Measurements from ENCODE around the gene HOOK1.

The HOOK1 gene

DNA sequence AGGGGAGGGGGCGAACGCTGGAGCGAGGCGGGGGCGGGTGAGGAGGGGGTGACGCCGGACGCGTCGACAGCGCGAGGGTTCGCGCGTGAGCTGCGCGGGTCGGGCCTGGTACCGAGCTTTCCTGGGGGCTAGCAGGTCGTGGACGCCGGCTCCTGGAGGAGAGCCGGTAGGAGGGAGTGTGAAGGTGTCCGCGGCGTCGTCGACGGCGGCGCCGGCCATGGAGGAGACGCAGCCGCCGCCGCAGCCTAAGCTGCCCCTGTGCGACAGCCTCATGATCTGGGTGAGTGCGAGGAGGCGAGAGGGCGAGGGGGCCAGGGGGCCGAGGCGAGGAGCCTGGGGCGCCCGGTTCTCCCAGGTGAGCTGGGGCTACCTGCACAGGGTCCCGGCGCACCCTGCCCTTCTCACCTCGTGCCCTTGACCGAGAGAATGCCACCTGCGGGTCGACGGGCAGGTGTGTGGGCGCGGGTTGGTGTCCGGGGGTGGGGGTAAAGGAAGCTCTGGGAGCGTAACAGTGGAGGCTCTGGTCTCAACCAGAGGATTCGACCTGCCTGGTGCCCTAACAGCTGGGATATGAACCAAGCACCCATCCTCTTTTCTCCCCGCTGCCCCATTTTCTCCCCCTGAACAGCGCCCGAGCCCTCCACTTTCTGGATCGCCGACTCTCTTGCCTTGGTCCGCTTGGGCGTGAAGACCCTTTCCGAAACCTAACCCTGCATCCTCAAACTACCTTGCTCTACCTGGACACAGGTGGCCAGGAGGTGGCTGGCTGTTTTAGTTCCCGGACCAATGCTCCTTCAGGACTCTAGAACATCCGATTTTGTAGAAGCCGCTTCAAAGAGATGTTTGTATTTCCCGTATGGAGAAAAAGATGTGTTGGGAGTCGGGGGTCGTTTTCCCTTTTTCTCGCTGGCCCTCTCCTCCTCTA is at the start of gene HOOK1:
HOOK1 (plus strand) TSS at position 49 of the 925 bp plus-strand sequence; CDS start at position 218, 169 bp downstream.
- no peak for FAIRE-seq

DNA sequence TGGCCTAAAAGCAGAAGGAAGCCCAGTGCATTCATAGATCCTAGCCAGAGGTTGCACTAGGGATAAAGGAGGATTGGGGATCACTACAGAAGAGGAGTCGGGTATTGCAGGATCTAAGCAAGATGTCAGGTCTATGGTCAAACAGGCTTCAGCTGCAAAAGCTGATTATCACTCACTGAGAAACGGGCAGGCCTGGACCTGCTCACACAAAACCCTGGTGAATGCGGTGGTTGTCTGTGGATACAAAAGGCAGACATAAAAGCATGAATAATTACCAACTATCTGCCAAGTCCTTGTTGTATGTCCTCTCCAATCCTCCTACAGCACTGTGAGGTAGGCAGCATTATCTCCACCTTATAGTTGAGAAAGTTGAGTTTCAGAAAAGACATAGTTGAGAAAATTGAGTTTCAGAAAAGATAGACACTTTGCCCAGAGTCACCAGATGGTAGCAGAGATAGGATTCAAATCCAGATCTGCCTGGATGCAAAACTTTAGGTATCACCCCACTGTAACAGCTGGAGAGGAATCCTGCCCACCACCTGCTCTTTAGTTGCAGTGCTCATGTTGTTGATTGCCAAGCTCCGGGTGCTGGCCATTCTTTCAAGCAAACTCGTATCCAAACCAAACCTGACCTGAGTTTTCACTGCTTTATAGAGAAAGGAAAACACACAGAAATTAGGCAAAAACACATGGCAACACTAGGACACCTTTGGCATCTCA is 49.6 kb upstream of the HOOK1 start:
- no peak for FAIRE-seq

DNA sequence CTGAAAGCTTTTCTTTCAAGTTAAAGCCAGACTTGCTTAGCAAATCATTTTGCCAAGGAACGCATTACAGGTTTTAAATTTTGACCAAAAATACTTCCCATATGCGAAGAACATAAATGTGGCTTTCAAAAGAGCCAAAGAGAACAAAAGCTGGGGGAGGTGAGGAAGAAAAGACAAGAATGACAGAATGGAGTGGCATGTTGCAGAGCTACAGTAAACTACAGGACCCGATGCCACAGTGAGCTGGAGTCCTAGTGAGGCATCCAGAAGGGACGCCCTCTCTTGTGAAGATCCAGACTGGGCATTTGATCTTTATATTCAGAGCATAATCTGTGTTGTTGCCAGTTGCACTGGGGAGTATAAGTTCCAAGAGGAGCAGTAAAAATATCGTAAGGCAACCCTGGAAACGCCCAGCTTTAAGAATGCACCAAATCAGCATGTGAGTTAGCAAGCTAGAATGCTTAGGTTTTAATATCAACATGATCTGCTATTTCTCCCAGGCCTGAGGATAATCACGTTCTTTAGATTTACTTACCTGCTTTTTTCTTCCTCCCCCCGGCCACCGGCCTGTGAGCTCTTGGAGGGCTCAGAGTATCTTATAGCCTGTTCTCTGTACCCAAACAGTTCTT is 48.4 kb upstream of the HOOK1 start:
- no peak for FAIRE-seq

DNA sequence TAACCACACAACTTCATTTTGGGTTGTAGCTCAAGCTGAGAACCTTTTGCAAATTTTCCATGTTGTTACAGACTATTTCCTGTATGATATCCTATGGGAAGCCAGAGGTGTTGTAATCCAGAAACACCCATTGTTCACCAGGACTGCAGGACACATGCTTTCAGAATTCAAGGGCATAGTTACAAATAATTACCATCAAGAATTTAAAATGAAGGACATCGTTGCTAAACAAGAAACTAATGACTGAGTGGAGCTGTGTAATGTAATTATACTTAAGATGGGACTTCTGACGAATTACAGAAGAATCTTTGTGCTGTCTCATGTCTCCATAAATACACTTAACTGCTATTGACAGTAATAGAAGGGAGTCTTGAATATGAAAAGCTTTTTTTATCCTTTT is 47.6 kb upstream of the HOOK1 start:
- FAIRE-seq, result no peak

DNA sequence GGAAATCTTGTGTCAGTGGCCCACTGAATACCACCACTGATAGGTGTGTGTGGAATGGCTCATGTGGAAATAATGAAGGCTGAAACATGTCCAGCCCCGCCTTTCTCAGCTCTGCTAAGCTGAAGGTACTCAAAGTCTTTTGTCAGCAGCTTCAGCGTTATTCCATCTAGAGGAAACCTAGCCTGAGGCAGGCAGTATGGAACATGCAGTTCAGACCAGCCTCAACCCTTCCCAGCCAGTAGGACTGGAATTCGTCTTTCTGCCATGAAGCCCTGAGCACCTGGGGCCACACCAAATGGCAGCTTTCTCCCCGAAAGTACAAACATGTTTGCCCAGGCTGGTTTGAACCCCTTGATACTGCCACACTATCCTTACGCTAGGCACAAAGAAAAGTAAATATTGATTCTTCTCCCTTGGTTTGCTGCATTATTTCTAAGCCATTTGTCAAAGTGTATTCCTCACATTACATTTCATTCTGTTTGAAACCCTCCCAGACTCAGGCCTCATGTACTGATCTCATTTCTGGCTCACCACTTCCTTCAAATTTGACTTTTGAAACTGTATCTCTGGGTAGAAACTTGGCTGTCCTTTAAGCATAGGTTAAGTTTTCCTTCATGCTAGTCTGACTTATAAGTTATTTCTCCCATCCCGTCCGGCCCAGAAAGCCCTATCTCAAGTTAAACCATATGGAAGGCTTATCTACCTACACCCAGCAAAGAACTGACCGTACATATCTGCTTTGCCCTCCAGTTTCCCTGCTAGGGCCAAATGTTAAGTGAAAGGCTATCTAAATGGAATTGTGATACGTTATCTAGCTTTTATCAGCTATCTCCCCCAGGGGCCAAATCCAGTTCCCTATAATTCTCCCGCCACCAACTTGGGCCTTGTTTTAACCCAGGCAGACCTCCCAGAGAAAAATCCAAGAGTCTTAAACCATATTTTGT is 45.7 kb upstream of the HOOK1 start:
- FAIRE-seq, result no peak

DNA sequence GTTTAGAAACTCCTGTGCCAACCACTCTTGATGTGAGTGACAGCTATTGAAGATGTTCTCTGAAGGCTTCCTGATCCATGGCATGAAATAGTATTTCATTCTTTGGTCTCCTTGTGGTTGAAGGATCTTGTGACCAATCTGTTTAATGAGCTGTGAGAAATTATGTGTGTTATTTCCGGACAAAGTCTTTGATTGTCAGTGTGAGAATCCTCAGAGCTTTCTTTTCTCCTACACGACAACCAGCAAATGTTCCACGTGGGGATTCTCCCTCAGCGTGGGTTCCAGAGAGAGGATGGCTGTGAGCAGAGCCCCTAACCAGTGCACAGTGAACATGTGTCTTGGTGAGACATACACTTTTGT is 45.0 kb upstream of the HOOK1 start:
- no peak for FAIRE-seq

DNA sequence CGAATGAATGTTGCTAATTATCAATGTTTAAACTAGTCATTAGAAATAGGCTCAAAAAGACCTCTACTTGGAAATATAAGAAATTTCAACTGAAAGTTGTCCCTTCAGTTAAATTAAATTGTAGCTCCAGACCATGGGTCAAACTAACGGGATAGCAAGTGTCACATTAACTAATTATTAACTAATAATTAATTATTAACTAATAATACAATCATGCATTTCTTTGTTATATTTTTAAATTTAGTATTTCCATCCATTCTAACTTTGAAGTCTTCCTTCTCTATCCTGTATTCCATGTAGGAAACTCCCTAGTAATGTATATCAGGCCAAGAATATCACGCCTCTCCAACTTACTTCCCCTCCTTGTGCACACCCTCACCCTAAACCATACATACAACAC is 43.4 kb upstream of the HOOK1 start:
- no peak for FAIRE-seq

DNA sequence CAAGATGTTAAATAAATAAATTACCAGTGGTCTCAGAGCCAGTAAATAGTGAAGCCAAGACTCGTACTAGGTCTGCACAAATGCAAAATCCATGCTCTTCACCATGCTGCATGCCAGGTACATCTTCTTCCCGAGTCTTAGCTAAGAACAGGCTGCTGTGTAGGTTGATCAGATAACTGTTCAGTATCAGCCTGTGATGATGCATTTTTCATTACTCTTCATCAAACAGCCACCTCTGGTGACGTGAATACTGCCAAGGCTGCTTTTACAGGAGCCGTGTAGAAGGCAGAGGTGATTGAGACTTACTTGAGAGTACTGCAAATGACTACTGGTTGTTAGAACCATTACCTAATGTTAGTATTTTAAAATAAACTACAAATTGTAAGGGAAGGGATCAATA is 39.3 kb upstream of the HOOK1 start:
- FAIRE-seq, result no peak

DNA sequence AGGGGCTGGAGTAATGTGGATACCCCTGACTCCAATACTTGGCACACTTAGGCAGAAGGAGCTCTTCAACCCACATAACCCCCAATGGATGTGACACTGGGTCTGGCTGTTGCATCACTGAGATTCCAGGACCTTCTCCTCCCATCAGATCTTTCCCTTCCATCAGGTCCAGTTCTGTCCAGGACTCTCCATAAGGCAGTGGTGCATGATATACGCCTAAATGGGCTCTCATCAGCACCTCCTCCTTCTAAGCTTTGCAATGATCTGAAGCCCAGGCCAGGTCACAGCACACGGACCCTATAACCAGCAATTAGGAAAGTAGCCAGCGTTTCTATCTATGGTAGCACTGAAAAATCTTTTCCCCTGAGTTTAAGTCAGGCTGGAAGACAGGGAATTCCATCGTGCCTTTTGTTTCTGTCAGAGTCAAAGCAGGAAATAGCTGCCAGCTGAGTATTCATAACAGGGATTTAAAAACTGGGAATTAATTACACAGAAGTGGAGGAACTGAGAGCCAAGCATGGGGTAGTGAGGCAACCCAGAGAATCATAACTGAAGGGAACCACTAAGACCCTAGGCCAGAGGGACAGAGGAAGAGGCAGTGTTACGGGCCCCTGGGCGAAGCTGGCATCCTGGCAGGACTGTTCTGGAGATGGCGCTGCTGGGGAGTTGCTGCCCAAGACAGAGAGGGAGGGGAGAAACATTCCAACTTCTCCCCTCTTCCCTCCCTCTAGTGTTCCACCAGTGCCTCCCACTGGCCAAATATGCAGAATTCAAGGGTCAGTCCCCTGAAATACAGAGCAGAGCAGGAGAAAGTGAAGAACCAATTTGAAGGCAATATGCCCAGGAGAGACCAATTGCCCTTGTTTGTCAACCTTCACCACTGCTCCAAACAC is 37.5 kb upstream of the HOOK1 start:
- no peak for FAIRE-seq

DNA sequence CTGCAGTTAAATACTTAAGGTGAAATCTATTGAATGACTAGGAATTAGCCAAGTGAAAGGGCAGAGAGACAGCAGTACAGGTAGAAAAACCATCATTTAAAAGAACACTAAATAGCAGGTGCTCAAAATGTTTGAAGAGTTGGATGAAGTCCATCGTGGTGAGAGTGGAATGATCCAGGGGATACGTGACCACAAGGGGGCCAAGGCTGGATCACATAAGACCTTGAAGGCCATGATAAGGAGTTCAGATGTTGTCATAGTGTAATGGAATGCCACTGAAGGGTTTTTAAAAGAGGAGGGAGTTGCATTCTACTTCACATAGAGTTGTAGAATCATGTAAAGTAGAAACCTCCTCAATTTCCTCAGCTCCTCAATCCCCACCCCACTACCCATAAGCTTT is 34.8 kb upstream of the HOOK1 start:
- no peak for FAIRE-seq

DNA sequence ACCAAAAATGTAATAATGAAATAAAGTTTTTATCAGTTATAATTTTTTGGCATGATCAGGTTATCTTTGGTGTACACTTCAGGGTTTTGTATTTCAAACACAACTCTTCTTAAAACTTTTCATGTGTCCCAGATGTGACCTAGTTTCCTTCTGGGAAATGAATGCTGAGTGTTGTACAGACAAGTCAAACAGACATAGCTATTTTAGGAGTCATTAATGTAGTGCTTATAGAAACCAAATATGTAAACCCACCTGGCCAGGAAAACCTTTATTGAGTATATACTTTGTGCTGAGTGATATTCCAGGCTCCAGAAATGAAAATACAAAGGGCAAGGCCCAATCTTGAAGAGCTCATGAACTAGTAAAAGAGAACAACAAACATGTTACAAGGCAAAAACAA is 25.9 kb upstream of the HOOK1 start:
- FAIRE-seq, result no peak

DNA sequence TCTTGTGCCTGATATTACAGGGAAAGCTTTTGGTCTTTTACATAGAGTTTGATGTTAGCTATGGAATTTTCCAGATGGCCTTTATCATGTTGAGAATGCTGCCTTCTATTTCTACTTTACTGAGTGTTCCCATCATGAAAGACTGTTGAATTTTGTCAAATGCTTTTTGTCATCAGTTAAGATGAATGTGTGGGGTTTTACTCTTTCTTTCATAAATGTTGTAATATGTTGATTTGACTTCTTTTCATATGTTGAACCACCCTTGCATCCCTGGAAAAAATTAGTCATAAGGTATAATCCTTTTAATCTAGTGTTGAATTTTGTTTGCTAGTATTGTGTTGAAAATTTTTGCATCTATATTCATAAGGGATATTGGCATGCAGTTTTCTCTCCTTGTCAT is 16.1 kb upstream of the HOOK1 start:
- FAIRE-seq, result no peak

DNA sequence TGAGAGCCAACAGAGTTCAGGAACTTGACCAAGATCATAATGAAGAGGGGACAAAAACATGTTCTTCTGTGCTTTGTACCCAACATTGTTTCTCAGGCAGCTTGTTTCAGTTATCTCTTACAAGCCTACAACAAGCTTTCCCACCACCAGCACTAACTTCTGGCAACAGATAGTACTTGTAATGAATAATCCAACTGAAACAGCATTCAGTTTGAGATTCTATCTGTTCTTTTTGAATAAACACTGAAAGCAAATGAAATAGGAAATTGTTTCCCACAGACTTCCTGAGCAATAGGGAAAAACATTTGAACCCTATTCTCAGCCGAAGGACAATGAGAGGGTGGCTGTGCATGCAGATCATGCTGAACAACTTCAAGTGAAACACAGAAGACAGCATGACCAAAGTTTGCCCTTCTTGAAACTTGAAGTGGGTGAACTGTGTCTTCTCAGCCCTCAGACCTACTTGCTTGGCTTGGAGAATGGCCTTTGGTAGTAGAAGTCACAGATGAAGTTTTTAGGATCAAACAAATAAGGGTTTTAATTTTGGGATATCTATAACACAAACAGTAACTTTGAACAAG is 11.2 kb upstream of the HOOK1 start:
- FAIRE-seq, result no peak

DNA sequence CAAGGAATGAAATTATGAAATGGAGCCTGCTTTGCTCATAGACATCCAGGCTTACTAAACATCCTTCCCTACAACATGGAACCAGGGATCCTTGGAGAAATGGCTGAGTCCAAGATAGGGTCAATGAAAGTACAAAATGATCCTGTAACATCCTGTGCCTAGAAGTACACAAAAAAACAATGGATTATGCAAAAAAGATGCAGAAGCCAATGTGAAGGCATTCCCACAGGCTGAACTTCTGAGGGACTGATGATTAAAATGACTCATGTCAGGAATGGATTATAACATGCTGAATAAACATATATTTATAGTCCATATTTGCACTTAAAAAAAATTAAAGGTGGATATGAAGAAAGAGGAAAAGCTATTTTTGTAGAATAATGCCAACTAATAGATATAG is 10.4 kb upstream of the HOOK1 start:
- FAIRE-seq, result no peak

DNA sequence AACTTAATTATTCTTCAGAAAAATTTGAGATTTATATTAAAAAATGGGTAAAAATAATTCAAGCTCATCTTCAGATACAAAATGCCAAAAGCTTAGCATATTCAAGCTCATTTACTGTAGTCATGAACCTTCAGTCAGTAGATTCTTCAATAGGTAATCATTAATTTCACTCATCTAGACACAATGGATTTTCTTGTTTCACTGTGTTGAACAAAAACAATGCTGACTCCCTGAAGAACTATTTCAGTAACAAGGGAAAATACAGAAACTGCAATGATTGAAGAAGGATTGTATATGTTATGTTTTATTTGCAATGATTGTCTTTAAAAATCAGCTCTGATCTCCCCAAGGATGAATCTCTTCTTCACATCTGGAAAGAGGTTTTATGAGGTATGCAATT is 9.2 kb upstream of the HOOK1 start:
- no peak for FAIRE-seq

DNA sequence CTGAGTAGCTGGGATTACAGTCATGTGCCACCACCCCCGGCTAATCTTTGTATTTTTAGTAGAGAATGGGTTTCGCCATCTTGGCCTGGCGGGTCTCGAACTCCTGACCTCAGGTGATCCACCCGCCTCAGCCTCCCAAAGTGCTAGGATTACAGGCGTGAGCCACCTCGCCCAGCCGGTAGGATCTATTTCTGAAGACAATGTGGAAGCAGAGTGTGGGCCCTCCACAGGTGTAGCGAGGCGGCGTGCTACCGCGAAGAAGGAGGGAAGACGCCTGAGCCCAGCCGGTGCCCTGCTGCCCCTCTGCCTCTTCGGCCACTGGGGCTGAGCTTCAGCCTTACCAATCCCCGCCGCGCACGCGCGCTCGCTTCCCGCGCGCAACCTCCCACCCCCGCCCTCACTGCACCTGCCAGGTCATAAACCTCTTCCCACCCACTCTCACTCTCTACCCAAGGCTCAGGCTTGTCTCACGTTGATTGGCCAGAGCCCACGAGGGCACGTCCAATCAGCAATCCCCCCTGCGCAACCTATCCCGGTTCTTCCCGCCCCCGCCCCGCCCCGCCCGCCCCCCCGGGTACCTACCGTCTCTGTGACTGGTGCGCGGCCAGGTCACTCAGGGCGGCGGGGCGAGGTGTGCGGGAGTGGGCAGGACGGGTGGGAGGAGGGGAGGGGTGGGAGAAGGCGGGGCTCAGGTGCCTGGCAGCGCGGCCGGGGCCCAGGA is 409 bp upstream of the HOOK1 start:
- FAIRE-seq, result no peak

DNA sequence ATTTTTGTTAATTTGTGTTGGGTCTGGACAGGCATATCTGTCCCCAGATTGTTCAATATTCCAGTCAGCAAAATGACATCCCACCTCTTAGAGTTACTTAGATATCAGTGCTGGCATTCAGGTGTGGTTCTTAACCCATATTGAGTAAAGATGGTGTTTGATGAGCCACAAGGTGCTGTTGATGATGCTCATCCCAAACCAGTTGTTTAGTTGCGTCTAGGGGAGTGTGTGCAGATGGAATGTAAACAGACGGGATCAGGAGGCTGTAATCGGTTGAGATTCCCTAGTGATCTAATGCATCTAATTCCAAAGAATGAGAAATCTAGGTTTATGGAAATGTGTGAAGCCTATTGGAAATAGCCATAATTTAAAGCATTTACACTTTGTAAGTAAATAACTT is 1.1 kb downstream of the HOOK1 start:
- FAIRE-seq, result no peak

DNA sequence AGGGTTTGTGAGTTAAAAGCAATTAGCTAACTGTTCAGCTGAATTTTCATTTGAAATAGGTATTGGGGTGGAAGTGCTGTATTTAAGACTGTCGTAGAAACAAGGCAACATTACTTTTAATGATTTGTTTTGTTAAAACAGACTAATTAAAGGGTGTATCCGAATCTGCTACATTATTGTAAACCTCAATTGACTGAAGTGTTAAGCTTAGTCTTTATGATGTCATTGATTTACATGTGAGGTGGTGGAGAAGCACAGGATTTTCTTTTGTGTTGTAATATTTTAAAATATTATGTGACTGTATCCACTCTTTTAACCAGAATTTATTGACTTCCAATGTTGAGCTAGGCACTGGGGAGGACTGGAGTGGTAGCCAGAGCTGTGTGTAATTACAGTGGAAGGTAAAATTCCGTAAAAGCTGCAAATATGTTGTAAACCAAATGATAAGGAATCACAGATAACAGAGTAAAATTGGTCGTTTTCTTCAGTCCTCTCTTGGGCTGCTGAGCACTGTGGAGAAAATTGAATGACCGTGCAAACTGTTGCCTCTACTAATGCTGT is 1.6 kb downstream of the HOOK1 start:
- no peak for FAIRE-seq

DNA sequence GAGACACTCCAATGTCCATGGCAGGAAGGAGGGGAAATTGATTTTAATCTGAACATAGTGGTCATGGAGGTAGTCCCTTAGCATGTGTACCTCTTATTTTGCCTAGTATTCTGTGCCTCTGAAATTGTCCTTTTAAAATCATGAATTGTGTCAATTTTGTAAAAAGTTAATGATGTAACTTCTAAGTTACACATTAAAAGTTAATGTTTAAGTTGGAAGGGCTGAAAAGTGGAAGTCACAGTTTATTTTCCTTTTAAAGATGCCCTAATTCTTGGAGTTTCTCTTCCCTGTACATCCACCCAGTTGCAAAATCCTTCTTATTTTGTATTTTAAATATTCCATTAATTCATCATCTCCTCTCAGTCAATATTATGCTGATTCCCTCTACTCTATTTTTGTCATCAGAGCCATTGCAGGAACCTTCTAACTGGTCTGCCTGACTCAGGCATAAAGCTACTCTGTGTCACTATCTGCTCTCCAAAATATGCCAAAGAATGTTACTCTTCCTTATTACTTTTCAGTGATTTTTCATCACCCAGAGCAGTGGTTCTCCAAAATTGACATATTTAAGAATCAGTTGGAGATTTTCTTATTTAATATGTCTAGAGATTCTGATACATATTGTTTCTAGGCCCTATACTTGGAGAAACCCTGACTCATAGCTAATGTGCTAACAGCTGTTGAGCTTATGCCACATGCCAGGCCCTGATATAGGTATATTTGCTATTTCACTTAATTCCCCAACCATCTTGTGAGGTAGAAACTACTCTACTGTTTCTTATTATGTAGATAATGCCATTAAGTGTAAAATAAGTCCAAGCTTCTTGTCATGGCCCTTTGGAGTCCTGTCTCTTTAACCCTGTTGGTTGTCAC is 5.1 kb downstream of the HOOK1 start:
- no peak for FAIRE-seq

Measured in endometrium (tissue), 2 donors.